ENCODE data around the gene SPATA13.

The SPATA13 gene

GRCh38 chr13:24253520-24254145, 93.1 kb downstream of the SPATA13 start:
- peaks cover 24% of the 10 kb centered on the region for H3K36me3 Mint-ChIP-seq (ENCODE audit: low read depth)
- H3K4me3 Mint-ChIP-seq: no peak overlapping the region
- no peaks in the 10 kb centered on the region for H3K4me1 Mint-ChIP-seq
- no peak overlapping the region for H3K27ac Mint-ChIP-seq
- H3K27me3 Mint-ChIP-seq (ENCODE audit: low read depth): no peaks in the 10 kb centered on the region
- no peak for TF ChIP-seq CTCF (IDR thresholded peaks at IDR 0.05; ENCODE audit: unreplicated experiment in 3 of 3)
- H3K9me3 Mint-ChIP-seq: no peaks in the 10 kb centered on the region

- no peaks in the 10 kb centered on the region for H3K9me3 Mint-ChIP-seq
Measured at GRCh38 chr13:24254146-24254841, 93.8 kb downstream of the SPATA13 start.

GRCh38 chr13:24257497-24257896, 97.0 kb downstream of the SPATA13 start:
- H3K9me3 Mint-ChIP-seq: no peaks in the 10 kb centered on the region
- H3K4me3 Mint-ChIP-seq: no peak overlapping the region
- peaks cover 13% of the 10 kb centered on the region for H3K36me3 Mint-ChIP-seq (ENCODE audit: low read depth)
- no peak for TF ChIP-seq CTCF (IDR thresholded peaks at IDR 0.05; ENCODE audit: unreplicated experiment in 3 of 3)
- H3K27ac Mint-ChIP-seq: no peak overlapping the region
- H3K4me1 Mint-ChIP-seq: peaks cover 7% of the 10 kb centered on the region
- no peaks in the 10 kb centered on the region for H3K27me3 Mint-ChIP-seq (ENCODE audit: low read depth)

More at GRCh38 chr13:24254146-24254841, 93.8 kb downstream of the SPATA13 start:
- H3K4me1 Mint-ChIP-seq: no peaks in the 10 kb centered on the region
- no peak overlapping the region for H3K27ac Mint-ChIP-seq
- H3K4me3 Mint-ChIP-seq: no peak overlapping the region
- peaks cover 24% of the 10 kb centered on the region for H3K36me3 Mint-ChIP-seq (ENCODE audit: low read depth)
- no peak for TF ChIP-seq CTCF (IDR thresholded peaks at IDR 0.05; ENCODE audit: unreplicated experiment in 3 of 3)
- H3K27me3 Mint-ChIP-seq (ENCODE audit: low read depth): no peaks in the 10 kb centered on the region

GRCh38 chr13:24261566-24261965, 101.0 kb downstream of the SPATA13 start:
- Mint-ChIP-seq H3K27me3 (ENCODE audit: low read depth) (no peaks in the 10 kb centered on the region), H3K9me3 (no peaks in the 10 kb centered on the region), H3K4me1 (peaks cover 7% of the 10 kb centered on the region)

GRCh38 chr13:24263632-24264031, 103.1 kb downstream of the SPATA13 start:
- no peaks in the 10 kb centered on the region for H3K9me3 Mint-ChIP-seq
- no peaks in the 10 kb centered on the region for H3K27me3 Mint-ChIP-seq (ENCODE audit: low read depth)
- H3K36me3 Mint-ChIP-seq (ENCODE audit: low read depth): peaks cover 4% of the 10 kb centered on the region
- peaks cover 7% of the 10 kb centered on the region for H3K4me1 Mint-ChIP-seq
- H3K27ac Mint-ChIP-seq: peak overlapping the region; percentile 18 to 70 (median 27)
- H3K4me3 Mint-ChIP-seq: no peak overlapping the region
- TF ChIP-seq CTCF (IDR thresholded peaks at IDR 0.05; ENCODE audit: unreplicated experiment in 3 of 3): no peak

More at GRCh38 chr13:24261566-24261965, 101.0 kb downstream of the SPATA13 start:
- Mint-ChIP-seq H3K27ac (peak overlapping the region in 2 of 3 experiments; percentile 2 to 18), H3K36me3 (ENCODE audit: low read depth) (no peaks in the 10 kb centered on the region), H3K4me3 (peak overlapping the region in 1 of 3 experiments; percentile 5)
- TF ChIP-seq CTCF (IDR thresholded peaks at IDR 0.05; ENCODE audit: unreplicated experiment in 3 of 3): no peak
